ENCODE measurements around the gene RDH16.

The RDH16 gene

GRCh38 chr12:56957229-56958052 is at the start of gene RDH16:
TSS of gene RDH16 (minus strand) at chr12:56957608. CDS start at chr12:56957462, 146 bp downstream.
- no peak for DNase-seq (ENCODE audit: low read depth in 2 of 2)

GRCh38 chr12:57006809-57007475 is 49.5 kb upstream of the RDH16 start:
- no peak for DNase-seq (ENCODE audit: low read depth in 2 of 2)

DNA sequence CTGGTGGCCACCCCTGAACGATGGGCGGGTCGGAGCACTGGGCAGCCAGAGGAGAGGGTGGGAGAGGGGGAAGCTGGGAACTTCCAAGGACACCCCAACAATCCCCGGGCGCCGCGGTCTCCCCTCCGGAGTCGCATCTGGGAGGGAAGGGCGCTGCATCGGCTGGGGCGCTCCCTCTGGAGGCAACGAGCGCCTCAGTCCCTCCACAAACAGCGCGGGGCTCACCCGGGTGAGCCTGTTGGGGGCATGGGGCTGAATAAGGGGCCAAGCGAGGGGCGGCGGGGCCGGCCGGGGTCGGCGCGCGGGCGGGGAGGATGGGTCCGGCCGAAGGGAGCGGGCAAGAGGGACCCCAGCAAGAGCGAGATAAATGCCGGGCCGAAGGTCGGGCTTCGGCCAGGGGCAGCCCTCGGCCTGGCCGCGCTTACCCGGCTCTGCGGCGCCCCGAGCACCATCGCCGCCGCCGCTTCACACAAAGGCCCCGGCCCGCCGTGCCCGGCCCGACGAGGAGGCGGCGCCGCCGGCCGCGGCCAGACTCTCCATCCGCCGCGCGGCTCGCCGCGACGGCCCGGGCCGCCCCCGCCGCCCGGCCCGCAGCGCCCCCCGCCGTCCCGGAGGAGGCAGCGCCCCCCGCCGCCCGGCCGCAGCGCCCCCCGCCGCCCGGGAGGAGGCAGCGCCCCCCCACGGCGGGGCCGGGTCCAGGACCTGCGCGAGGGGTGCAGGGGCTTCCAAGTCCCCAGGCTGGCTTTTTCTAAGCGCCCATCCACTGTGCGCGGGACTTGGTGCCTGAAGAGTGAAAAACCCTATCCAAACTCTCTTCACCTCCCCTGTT is 48.8 kb upstream of the RDH16 start, which contains the start of gene ZBTB39:
ZBTB39 (minus strand) TSS at position 567 of the 829 bp plus-strand sequence. CDS start 1,629 bp downstream, outside the sequence.
- DNase-seq (ENCODE audit: low read depth in 2 of 2), result peak; percentile 57 to 58

- DNase-seq (ENCODE audit: low read depth in 2 of 2), result no peak
Measured at GRCh38 chr12:57004651-57005050, 47.2 kb upstream of the RDH16 start.

DNA sequence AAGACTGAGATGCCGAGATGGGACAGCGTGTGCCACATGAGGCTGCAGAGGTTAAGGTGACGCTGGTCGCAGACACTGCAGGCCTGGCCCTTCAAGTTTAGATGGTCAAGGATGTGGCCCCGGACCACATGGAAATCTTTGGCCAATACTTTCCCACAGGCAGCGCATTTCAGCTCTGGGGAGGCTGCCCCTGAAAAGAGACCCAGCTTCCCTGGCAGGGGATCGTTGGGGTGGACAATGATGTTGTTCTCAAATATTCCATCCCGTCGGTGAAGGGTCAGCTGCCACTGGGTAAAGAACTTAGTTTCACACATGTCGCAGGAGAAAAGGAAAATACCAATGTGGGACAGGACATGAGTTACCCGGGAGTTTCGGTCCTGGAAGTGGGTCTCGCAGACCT is 46.0 kb upstream of the RDH16 start:
- DNase-seq (ENCODE audit: low read depth in 2 of 2), result no peak

- peak; percentile 43 to 58 for DNase-seq (ENCODE audit: low read depth in 2 of 2)
Measured at GRCh38 chr12:57001448-57001906, 44.1 kb upstream of the RDH16 start.

DNA sequence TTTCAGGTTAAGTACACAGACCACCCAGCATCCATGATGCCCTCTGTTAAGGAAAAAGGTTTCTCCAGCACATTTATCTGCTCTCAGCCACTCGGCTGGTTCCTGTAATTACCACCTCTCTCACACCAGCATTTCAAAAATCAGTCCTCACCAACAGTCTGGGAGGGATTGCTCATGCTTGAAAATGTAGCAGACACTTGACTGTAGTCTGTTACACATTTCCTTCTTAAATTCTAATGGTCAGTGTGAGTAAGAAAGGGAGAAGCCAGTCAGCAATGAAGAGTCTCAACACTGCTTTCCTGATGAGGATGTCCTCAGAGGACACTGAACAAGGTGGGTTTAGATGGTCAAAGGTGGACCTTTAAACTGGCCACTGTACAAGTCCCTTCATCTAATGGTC is 43.0 kb upstream of the RDH16 start:
- DNase-seq (ENCODE audit: low read depth in 2 of 2), result no peak

- DNase-seq (ENCODE audit: low read depth in 2 of 2), result no peak
Measured at GRCh38 chr12:56999456-56999855, 42.0 kb upstream of the RDH16 start.

- peak in 1 of 2 donors; percentile 40 for DNase-seq (ENCODE audit: low read depth in 2 of 2)
Measured at GRCh38 chr12:56998981-56999380, 41.6 kb upstream of the RDH16 start.

DNA sequence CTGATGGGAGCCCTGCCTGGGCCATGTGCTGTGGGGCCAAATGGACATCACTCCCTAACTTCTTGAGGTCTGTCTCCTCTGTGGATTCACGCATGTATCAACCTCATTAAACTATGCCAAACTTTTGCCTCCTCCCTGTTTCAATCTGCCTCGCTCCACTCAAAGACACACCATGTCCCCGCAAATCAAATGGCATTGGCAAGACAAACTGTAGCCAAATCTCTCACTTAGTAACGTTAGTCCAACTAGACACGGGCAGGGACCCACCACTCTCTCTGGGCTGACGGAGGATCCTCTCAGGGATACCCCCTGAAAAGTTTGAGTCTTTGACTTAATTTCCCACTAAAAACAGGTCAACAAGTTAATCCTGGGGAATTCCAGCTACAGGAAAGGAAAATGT is 40.9 kb upstream of the RDH16 start:
- no peak for DNase-seq (ENCODE audit: low read depth in 2 of 2)

- DNase-seq (ENCODE audit: low read depth in 2 of 2), result no peak
Measured at GRCh38 chr12:56996793-56997545, 39.6 kb upstream of the RDH16 start.

DNA sequence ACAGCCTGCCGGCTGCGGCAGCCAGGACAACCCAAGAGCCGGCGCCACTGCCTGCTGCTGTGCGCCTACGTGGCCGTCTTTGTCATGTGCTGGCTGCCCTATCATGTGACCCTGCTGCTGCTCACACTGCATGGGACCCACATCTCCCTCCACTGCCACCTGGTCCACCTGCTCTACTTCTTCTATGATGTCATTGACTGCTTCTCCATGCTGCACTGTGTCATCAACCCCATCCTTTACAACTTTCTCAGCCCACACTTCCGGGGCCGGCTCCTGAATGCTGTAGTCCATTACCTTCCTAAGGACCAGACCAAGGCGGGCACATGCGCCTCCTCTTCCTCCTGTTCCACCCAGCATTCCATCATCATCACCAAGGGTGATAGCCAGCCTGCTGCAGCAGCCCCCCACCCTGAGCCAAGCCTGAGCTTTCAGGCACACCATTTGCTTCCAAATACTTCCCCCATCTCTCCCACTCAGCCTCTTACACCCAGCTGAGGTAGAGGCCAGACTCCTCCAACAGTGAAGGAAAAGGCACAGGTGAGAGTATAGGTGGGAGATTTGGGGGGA is 38.6 kb upstream of the RDH16 start:
- DNase-seq (ENCODE audit: low read depth in 2 of 2), result no peak

DNA sequence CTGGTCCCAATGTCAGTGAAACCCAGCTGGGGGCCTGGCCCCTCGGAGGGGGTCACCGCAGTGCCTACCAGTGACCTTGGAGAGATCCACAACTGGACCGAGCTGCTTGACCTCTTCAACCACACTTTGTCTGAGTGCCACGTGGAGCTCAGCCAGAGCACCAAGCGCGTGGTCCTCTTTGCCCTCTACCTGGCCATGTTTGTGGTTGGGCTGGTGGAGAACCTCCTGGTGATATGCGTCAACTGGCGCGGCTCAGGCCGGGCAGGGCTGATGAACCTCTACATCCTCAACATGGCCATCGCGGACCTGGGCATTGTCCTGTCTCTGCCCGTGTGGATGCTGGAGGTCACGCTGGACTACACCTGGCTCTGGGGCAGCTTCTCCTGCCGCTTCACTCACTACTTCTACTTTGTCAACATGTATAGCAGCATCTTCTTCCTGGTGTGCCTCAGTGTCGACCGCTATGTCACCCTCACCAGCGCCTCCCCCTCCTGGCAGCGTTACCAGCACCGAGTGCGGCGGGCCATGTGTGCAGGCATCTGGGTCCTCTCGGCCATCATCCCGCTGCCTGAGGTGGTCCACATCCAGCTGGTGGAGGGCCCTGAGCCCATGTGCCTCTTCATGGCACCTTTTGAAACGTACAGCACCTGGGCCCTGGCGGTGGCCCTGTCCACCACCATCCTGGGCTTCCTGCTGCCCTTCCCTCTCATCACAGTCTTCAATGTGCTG is 38.0 kb upstream of the RDH16 start:
- no peak for DNase-seq (ENCODE audit: low read depth in 2 of 2)

DNA sequence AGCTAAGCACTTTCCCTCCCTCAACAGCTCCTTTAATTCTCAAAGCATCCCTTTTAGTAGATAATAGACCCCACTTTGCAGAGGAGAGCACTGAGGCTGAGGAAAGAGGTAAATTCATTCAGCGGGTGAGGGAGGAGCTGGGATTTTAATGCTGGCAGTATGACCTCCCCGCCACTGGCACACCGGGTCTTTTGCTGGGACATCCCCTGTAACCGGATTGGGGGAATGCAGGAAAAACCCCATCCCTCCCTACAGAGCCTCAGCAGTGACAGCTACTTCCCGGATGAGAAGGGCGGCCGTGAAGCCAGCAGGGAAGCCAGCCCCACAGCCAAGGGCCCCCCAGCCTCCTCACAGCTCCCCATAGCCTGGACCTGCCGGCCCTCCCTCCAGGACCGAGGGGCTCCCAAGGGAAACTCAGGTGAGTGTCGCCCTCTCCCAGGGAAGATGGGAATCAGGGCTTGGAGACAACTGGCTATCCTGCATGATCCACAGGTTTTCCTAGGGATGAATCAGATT is 36.9 kb upstream of the RDH16 start:
- DNase-seq (ENCODE audit: low read depth in 2 of 2), result no peak

GRCh38 chr12:56993346-56993745 is 35.9 kb upstream of the RDH16 start:
- DNase-seq (ENCODE audit: low read depth in 2 of 2), result no peak

DNA sequence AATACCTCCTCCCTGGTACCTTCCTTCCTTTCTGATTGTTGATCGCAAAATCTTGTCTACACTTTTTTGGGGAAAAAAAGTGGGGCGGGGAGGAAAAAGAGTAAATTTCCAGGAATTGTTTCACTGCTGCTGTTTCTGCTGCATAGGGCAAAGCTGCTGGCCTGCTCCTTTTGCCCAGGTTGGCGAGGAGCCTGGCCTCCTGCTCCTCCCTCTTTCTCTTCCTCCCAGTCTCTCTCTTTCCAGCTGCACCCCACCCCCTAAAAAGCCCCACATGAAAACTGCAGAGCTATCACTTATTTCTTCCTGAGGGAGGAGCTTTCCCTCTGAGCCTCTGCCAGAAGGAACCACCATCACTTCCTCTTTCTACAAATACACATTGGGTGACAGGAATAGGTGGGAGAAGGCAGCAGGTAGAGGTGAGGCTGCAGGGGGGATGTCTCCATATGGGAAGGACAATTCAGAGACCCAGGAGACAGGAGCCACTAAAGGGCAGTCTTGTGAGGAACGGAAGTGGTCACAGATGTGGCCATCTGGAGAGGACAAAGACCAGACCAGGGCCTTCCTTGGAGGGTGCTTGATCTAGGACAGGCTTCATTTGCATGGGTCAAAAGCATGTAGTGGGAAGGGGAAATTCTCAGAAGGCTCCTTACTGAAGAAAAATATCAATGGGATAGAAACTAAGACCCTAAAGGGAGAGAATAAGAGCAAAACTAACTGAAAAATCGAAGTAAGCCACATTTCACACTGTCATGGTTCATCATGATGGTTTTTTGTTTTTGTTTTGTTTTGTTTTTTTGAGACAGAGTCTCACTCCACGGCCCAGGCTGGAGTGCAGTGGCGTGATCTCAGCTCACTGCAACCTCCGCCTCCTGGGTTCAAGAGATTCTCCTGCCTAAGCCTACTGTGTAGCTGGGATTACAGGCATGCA is 34.2 kb upstream of the RDH16 start:
- no peak for DNase-seq (ENCODE audit: low read depth in 2 of 2)

DNA sequence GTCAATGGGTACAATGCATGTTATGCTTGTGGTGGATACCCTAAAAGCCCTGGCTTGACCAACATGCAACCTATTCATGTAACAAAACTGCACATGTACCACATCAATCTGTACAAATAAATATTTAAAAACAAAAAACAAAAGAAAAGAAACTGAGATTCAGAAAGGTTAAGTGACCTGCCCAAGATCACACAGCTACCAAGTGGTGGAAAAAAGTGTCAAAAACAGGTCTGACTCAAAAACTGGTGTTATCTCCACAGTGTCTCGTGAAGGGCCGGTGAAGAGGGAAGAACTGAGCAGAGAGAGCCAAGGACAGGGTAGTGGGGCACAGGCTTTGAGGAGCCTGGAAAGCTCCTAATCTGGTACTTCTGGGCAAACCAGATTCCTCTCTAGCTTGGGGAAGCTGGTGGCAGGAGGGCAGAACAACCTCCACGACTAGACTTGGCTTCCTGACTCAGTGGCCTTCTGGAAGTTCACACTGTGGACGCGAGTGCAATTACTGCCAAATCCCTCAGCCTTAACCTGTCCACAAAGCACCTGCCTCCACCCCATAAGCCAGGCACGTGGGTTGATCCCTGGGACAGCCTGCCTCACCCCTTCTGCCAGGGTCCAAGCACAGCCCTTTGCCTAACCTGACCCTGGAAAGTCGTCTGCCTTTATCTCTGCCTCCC is 33.4 kb upstream of the RDH16 start:
- DNase-seq (ENCODE audit: low read depth in 2 of 2), result no peak

GRCh38 chr12:56989861-56990610 is 32.6 kb upstream of the RDH16 start:
- DNase-seq (ENCODE audit: low read depth in 2 of 2), result no peak

Measured in stimulated activated CD8-positive, alpha-beta memory T cell treated with anti-CD3 and anti-CD28 coated beads, Interleukin-15, amount 100 ng/mL, for 48 hours (primary cell).